Panc1 (cell line): ENCODE data around the gene PAPPA. TPM values are rescaled to one million over a fixed set of nuclear protein-coding genes. Genes with fewer than 3 reads are reported as not detected.

Experiments used
- ATAC-seq: fragments of 200-7000 bp; cut with Tn5 transposase; 2 replicates; pipeline ENCODE4 v1.9.1; 2020; ENCODE audit warnings: mild to moderate bottlenecking, moderate library complexity
- BruUV-seq: library from RNA; stranded (reverse); fragments of 400-500 nt; replicated peaks from 2 replicates; lab custom pipeline; 2021; lab: Mats Ljungman, UMichigan
- CTCF ChIA-PET: fragments of 300-600 bp; sonication (Branson Sonifier 250); formaldehyde crosslinking; loops from one replicate; lab custom pipeline; 2022; ENCODE audit warnings: antibody characterized with exemption; lab: Charles Lee
- POLR2A ChIA-PET: fragments of 300-600 bp; sonication (Branson Sonifier 250); formaldehyde crosslinking; loops from one replicate; lab custom pipeline; 2022; ENCODE audit warnings: antibody characterized with exemption; lab: Charles Lee
- DNase-seq: peaks from one replicate; pipeline ENCODE4 v3.0.0-alpha.2; 2010; ENCODE audit warnings: low read depth, low spot score
- H3K27ac ChIP-seq: 2 replicates; pipeline ENCODE4 v1.5.1; 2011; ENCODE audit warnings: mild to moderate bottlenecking, low read length, inconsistent platforms
- H3K27me3 ChIP-seq: fragments of 200-500 bp; sonication (Bioruptor generic); 2 replicates; pipeline ENCODE4 v1.6.0; 2014; ENCODE audit warnings: low read length, inconsistent platforms; ENCODE audit not compliant: control insufficient read depth, insufficient read depth
- H3K36me3 ChIP-seq: fragments of 200-500 bp; sonication (Bioruptor generic); 2 replicates; pipeline ENCODE4 v1.5.1; 2014; ENCODE audit warnings: inconsistent platforms, mild to moderate bottlenecking, low read length, moderate library complexity; ENCODE audit not compliant: control insufficient read depth, insufficient read depth
- H3K4me1 ChIP-seq: 2 replicates; pipeline ENCODE4 v1.5.1; 2011; ENCODE audit warnings: inconsistent platforms, mild to moderate bottlenecking, low read length, moderate library complexity; ENCODE audit not compliant: control insufficient read depth, insufficient read depth
- H3K4me3 ChIP-seq, 2 experiments: 2 replicates each; pipeline ENCODE4 v1.5.1; 2011 to 2012; ENCODE audit warnings: low read depth in 2 of 2, low read length in 2 of 2, mild to moderate bottlenecking in 2 of 2, inconsistent platforms in 1 of 2, moderate library complexity in 1 of 2
- H3K9me3 ChIP-seq: fragments of 200-500 bp; sonication (Bioruptor generic); 2 replicates; pipeline ENCODE4 v1.5.1; 2014; ENCODE audit warnings: low read depth, mild to moderate bottlenecking, inconsistent platforms, low read length, moderate library complexity; ENCODE audit not compliant: control insufficient read depth, insufficient read depth
- POLR2AphosphoS5 ChIP-seq: IDR thresholded peaks from 2 replicates; pipeline ENCODE4 v1.6.1; 2012; ENCODE audit warnings: mild to moderate bottlenecking, low read depth, low read length, moderate library complexity
- SIN3A ChIP-seq: IDR thresholded peaks from 2 replicates; pipeline ENCODE4 v1.6.1; 2012; ENCODE audit warnings: low read depth, mild to moderate bottlenecking, low read length, moderate library complexity, borderline replicate concordance; ENCODE audit not compliant: insufficient read depth
- TCF7L2 ChIP-seq: IDR thresholded peaks from 2 replicates; pipeline ENCODE4 v1.6.1; 2011; ENCODE audit warnings: mild to moderate bottlenecking, low read depth, low read length, inconsistent platforms
- in situ Hi-C: cut with HindIII; loops from 2 replicates; pipeline ENCODE4 v1.10.0; 2016; ENCODE audit warnings: low sequenced_read_pairs, low pct_unique_long_range_greater_than_20kb
- intact Hi-C: fragments of 100-400 bp; cut with micrococcal nuclease; formaldehyde crosslinking; loops from one replicate; pipeline ENCODE4 v1.10.0; 2022; ENCODE audit not compliant: unreplicated experiment
- total RNA-seq: library from RNA; stranded (reverse); gene quantifications from one replicate; pipeline ENCODE4 v1.2.1, GENCODE V29; 2021; ENCODE audit not compliant: unreplicated experiment
- TF ChIP-seq, protein P1 (sequence below): fragments of 450-650 bp; IDR thresholded peaks from 2 replicates; pipeline ENCODE4 v1.5.1; 2017; ENCODE audit warnings: mild to moderate bottlenecking
- TF ChIP-seq, protein P2 (sequence below), 2 experiments: IDR thresholded peaks; 2 replicates each; pipeline ENCODE4 v1.6.1; 2011 to 2012; ENCODE audit warnings: low read depth in 2 of 2, control low read depth in 1 of 2, low read length in 1 of 2, mild to moderate bottlenecking in 1 of 2, moderate library complexity in 1 of 2; ENCODE audit not compliant: insufficient read depth in 1 of 2

PAPPA gene
- total RNA-seq, 1 experiment from 2014 or later = 1.2 TPM

DNA sequence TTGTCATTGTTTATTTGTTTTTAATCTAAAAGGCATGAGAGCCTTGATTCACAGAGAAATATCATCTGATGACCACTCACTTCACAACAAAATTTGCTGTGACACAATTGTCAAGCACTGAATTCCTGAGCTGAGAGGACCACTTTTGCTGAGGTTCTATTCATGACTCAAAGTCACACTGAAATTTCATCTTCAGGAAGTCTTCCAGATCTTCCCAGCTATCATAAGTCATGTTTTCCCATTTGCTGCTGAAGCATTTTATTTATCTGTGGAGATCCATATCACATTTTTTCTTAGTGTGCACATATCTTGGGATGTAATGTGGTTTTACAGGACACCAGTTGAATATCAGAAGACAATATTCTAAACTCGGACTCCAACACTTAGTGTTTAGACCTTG is 278.5 kb downstream of the PAPPA start:
- intact Hi-C loops (no loop called here), in situ Hi-C loops (no loop called here)
- no peak for ATAC-seq
- no peaks in the 10 kb centered on the region for H3K36me3 ChIP-seq
- H3K27ac ChIP-seq = no peak overlapping the region
- H3K4me3 ChIP-seq = no peak overlapping the region
- no peaks in the 10 kb centered on the region for H3K9me3 ChIP-seq
- TF ChIP-seq, protein P1, sequence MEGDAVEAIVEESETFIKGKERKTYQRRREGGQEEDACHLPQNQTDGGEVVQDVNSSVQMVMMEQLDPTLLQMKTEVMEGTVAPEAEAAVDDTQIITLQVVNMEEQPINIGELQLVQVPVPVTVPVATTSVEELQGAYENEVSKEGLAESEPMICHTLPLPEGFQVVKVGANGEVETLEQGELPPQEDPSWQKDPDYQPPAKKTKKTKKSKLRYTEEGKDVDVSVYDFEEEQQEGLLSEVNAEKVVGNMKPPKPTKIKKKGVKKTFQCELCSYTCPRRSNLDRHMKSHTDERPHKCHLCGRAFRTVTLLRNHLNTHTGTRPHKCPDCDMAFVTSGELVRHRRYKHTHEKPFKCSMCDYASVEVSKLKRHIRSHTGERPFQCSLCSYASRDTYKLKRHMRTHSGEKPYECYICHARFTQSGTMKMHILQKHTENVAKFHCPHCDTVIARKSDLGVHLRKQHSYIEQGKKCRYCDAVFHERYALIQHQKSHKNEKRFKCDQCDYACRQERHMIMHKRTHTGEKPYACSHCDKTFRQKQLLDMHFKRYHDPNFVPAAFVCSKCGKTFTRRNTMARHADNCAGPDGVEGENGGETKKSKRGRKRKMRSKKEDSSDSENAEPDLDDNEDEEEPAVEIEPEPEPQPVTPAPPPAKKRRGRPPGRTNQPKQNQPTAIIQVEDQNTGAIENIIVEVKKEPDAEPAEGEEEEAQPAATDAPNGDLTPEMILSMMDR = no peak
- TF ChIP-seq TCF7L2 (no peak), POLR2AphosphoS5 (no peak), SIN3A (no peak)
- TF ChIP-seq, protein P2, sequence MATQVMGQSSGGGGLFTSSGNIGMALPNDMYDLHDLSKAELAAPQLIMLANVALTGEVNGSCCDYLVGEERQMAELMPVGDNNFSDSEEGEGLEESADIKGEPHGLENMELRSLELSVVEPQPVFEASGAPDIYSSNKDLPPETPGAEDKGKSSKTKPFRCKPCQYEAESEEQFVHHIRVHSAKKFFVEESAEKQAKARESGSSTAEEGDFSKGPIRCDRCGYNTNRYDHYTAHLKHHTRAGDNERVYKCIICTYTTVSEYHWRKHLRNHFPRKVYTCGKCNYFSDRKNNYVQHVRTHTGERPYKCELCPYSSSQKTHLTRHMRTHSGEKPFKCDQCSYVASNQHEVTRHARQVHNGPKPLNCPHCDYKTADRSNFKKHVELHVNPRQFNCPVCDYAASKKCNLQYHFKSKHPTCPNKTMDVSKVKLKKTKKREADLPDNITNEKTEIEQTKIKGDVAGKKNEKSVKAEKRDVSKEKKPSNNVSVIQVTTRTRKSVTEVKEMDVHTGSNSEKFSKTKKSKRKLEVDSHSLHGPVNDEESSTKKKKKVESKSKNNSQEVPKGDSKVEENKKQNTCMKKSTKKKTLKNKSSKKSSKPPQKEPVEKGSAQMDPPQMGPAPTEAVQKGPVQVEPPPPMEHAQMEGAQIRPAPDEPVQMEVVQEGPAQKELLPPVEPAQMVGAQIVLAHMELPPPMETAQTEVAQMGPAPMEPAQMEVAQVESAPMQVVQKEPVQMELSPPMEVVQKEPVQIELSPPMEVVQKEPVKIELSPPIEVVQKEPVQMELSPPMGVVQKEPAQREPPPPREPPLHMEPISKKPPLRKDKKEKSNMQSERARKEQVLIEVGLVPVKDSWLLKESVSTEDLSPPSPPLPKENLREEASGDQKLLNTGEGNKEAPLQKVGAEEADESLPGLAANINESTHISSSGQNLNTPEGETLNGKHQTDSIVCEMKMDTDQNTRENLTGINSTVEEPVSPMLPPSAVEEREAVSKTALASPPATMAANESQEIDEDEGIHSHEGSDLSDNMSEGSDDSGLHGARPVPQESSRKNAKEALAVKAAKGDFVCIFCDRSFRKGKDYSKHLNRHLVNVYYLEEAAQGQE (IDR thresholded peaks at IDR 0.05; ENCODE audit: insufficient read depth in 1 of 2, low read depth in 2 of 2, low read length in 1 of 2) = no peak
- DNase-seq = no peak
- POLR2A ChIA-PET = no interaction called here
- no peaks in the 10 kb centered on the region for H3K27me3 ChIP-seq
- no TSS peak for BruUV-seq
- H3K4me1 ChIP-seq = no peaks in the 10 kb centered on the region
- CTCF ChIA-PET = interaction anchor here (0.9 kb wide), 1 partner anchor 269 kb away, joined by 3 read pairs; no protein-coding TSS in a partner anchor

DNA sequence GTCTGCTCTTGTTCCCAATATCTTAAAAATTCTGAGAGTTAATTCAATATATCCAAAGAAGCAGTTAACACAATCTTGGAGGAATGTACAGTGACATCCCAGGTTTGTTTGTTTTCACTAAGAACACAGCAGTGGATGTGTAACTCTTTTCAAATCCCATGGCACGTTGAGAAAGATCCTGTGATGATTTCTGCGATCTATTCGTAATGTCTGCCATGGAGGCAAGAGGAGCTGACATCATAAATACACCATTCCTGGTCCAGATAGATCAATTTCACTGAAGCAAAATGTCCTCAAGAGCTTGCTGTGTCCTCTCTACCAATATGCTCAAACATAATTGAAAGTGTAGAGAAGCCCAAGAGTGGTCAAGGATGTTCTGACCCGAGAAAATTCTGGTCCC is 280.7 kb downstream of the PAPPA start:
- in situ Hi-C loops = no loop called here

More for the DNA sequence above, 280.7 kb downstream of the PAPPA start:
- no TSS peak for BruUV-seq
- Histone ChIP-seq H3K4me1 (no peaks in the 10 kb centered on the region), H3K27me3 (no peaks in the 10 kb centered on the region), H3K4me3 (no peak overlapping the region), H3K9me3 (no peaks in the 10 kb centered on the region), H3K27ac (no peak overlapping the region), H3K36me3 (no peaks in the 10 kb centered on the region)
- ATAC-seq (no peak), DNase-seq (no peak)
- ChIA-PET CTCF (no interaction called here), POLR2A (no interaction called here)
- intact Hi-C loops = no loop called here
- TF ChIP-seq TCF7L2 (no peak), SIN3A (no peak), POLR2AphosphoS5 (no peak)
- TF ChIP-seq, protein P1 = no peak
- TF ChIP-seq, protein P2 (IDR thresholded peaks at IDR 0.05; ENCODE audit: insufficient read depth in 1 of 2, low read depth in 2 of 2, low read length in 1 of 2) = no peak
